ENCODE measurements around the gene TRIM44. TPM values are rescaled to one million over a fixed set of nuclear protein-coding genes. Genes with fewer than 3 reads are reported as not detected.

Gene TRIM44
- total RNA-seq, 6 experiments from 2014 or later = 13.9 to 37.1 (median 31.9) TPM

DNA sequence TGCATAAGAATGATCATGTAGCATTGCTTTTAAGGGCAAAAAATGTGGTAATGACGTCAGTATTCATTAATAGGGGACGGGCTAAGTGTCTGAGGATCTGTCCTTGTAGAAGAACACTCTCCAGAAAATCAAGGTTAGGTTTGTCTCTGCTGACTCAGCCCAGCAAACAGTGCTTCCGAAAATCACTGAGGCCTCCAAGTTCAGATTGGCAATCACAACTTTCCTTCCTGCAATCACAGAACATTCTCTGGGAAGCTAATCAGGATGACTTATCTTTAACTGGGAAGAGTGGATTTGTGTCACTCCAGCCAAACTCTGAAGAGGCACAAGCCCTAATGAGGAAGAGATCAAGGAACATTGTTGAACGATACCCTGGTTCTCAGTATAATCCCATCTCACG, 158.0 kb downstream of the TRIM44 start:
- WGBS (ENCODE audit: insufficient coverage, low coverage, low lambda C conversion rate, missing lambda C conversion rate) = 74% methylated on average over 4 of the region's 5 CpGs
- Histone ChIP-seq H3K4me1 (peaks cover 0 to 34% (median 5%) of the 10 kb centered on the region in 4 donors), H3K27me3 (no peaks in the 10 kb centered on the region), H3K36me3 (no peaks in the 10 kb centered on the region), H3K9me3 (no peaks in the 10 kb centered on the region), H3K4me3 (no peak overlapping the region), H3K27ac (no peak overlapping the region)
- ATAC-seq (peak in 1 of 4 donors; percentile 8), DNase-seq (no peak)
- intact Hi-C loops (cut with DNase I) = loop anchor here in 1 of 2 donors (5.0 to 10.0 kb wide), 2 partner anchors 203 to 444 kb away; partner anchors contain the start of gene FJX1
- TF ChIP-seq POLR2A (IDR thresholded peaks at IDR 0.05) = no peak
- TF ChIP-seq, protein P1, sequence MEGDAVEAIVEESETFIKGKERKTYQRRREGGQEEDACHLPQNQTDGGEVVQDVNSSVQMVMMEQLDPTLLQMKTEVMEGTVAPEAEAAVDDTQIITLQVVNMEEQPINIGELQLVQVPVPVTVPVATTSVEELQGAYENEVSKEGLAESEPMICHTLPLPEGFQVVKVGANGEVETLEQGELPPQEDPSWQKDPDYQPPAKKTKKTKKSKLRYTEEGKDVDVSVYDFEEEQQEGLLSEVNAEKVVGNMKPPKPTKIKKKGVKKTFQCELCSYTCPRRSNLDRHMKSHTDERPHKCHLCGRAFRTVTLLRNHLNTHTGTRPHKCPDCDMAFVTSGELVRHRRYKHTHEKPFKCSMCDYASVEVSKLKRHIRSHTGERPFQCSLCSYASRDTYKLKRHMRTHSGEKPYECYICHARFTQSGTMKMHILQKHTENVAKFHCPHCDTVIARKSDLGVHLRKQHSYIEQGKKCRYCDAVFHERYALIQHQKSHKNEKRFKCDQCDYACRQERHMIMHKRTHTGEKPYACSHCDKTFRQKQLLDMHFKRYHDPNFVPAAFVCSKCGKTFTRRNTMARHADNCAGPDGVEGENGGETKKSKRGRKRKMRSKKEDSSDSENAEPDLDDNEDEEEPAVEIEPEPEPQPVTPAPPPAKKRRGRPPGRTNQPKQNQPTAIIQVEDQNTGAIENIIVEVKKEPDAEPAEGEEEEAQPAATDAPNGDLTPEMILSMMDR (IDR thresholded peaks at IDR 0.05) = no peak

DNA sequence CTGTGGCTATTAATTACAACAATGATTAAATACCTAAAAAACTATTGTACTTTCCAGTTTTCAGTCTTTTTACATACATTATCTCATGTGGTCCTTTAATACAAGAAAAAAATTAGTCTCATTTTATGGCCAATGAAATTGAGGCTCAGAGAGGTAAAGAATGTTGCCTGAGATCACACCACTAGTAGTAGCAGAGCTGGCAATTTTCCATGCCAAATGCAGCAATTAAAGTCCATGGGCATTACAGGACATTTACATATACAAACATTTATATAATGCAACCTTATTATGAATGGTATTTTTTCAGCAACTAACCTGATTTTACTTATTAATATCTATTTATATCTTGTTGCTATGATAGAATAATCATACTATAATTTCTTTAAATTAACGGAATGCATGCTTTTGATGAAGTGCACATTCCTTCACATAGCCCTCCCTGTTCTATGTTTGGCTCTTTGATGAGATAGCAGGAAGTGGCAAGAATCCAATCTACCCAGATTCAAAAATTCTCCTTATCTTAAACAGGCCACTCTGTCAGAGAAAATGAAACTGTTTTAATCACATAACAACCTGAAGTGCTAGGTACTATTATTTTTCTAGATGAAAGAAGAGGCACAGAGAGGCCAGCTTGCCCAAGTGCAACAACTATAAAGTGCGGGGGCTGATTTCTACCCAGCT, 160.4 kb downstream of the TRIM44 start:
- no peaks in the 10 kb centered on the region for H3K27me3 ChIP-seq
- no peaks in the 10 kb centered on the region for H3K36me3 ChIP-seq
- TF ChIP-seq, protein P1 (IDR thresholded peaks at IDR 0.05) = no peak
- TF ChIP-seq POLR2A (IDR thresholded peaks at IDR 0.05) = no peak
- WGBS (ENCODE audit: insufficient coverage, low coverage, low lambda C conversion rate, missing lambda C conversion rate) = 79% methylated on average over 2 of the region's 2 CpGs
- ATAC-seq (no peak), DNase-seq (no peak)
- intact Hi-C loops (cut with DNase I) = loop anchor here in 1 of 2 donors (5.0 to 10.0 kb wide), 2 partner anchors 206 to 442 kb away; partner anchors contain the start of gene FJX1
- no peak overlapping the region for H3K4me3 ChIP-seq
- no peaks in the 10 kb centered on the region for H3K9me3 ChIP-seq
- no peak overlapping the region for H3K27ac ChIP-seq
- peaks cover 0 to 30% (median 0%) of the 10 kb centered on the region in 4 donors for H3K4me1 ChIP-seq

DNA sequence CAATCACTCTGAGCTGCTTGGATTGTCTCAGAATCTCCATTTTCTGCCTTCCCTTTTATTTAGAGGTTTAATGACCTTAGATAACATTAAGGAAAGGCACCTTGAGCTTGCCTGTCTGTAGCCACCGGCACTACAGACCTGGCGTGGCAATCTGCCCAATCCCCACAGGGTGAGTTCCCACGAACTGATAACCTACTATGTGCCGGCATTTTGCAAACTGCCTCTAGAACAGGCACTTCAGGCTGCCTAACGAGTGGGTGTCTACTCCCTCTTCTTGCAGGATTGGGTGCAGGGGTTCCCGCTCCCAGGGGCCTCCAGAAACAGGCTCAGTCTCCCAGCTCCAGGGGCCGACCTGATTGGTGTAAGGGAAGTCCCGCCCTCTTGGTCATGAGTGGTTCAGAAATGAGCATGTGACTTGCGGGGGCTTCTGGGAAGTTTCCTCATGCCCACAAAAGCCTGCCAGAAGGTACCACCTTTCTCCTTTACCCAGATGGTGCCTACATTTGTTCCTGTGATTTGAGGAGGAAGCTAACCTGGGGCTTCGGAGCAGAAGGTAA, 161.2 kb downstream of the TRIM44 start:
- no peak overlapping the region for H3K27ac ChIP-seq
- H3K36me3 ChIP-seq = no peaks in the 10 kb centered on the region
- H3K27me3 ChIP-seq = no peaks in the 10 kb centered on the region
- H3K4me3 ChIP-seq = no peak overlapping the region
- no peak for TF ChIP-seq POLR2A (IDR thresholded peaks at IDR 0.05)
- TF ChIP-seq, protein P1 (IDR thresholded peaks at IDR 0.05) = no peak
- H3K4me1 ChIP-seq = peaks cover 0 to 30% (median 0%) of the 10 kb centered on the region in 4 donors
- intact Hi-C loops (cut with DNase I) = loop anchor here in 1 of 2 donors (5.0 to 10.0 kb wide), 2 partner anchors 207 to 441 kb away; partner anchors contain the start of gene FJX1
- DNase-seq = no peak
- no peak for ATAC-seq
- 77% methylated on average over 7 of the region's 10 CpGs for WGBS (ENCODE audit: insufficient coverage, low coverage, low lambda C conversion rate, missing lambda C conversion rate)
- H3K9me3 ChIP-seq = no peaks in the 10 kb centered on the region

DNA sequence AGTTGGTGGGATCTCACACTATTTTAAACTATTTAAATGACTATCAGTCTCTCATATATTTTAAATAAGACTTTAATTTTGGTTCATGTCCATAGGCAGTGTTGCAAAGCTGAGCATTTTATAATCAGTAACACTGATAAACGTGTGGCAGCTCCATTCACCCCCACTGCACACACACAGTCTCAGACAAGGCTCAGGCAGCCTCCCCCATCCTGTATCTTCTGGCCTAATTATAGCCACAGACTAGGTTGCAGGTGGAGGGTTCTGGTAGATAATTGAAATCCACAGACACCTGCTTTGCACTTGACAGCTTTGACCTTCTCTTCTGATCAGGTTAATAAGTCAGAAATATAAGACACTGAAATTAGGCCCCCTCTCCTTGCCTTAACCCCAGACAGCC, 162.8 kb downstream of the TRIM44 start:
- no peak overlapping the region for H3K27ac ChIP-seq
- WGBS (ENCODE audit: insufficient coverage, low coverage, low lambda C conversion rate, missing lambda C conversion rate) = 50% methylated on average over 1 of the region's 1 CpG
- ATAC-seq = no peak
- DNase-seq = no peak
- intact Hi-C loops (cut with DNase I) = loop anchor here in 1 of 2 donors (10.0 kb wide), 1 partner anchor 439 kb away; no protein-coding TSS in a partner anchor
- H3K4me1 ChIP-seq = peaks cover 0 to 22% (median 0%) of the 10 kb centered on the region in 4 donors
- H3K36me3 ChIP-seq = no peaks in the 10 kb centered on the region
- H3K27me3 ChIP-seq = no peaks in the 10 kb centered on the region
- H3K4me3 ChIP-seq = no peak overlapping the region
- H3K9me3 ChIP-seq = no peaks in the 10 kb centered on the region
- TF ChIP-seq, protein P1 (IDR thresholded peaks at IDR 0.05) = no peak
- no peak for TF ChIP-seq POLR2A (IDR thresholded peaks at IDR 0.05)

Data from right lobe of liver (tissue), 6 donors.